Measurements from ENCODE around the gene PEPD.

Gene PEPD

GRCh38 chr19:33409906-33410685 lies 111.5 kb downstream of the PEPD start:
- DNase-seq = no peak

DNA sequence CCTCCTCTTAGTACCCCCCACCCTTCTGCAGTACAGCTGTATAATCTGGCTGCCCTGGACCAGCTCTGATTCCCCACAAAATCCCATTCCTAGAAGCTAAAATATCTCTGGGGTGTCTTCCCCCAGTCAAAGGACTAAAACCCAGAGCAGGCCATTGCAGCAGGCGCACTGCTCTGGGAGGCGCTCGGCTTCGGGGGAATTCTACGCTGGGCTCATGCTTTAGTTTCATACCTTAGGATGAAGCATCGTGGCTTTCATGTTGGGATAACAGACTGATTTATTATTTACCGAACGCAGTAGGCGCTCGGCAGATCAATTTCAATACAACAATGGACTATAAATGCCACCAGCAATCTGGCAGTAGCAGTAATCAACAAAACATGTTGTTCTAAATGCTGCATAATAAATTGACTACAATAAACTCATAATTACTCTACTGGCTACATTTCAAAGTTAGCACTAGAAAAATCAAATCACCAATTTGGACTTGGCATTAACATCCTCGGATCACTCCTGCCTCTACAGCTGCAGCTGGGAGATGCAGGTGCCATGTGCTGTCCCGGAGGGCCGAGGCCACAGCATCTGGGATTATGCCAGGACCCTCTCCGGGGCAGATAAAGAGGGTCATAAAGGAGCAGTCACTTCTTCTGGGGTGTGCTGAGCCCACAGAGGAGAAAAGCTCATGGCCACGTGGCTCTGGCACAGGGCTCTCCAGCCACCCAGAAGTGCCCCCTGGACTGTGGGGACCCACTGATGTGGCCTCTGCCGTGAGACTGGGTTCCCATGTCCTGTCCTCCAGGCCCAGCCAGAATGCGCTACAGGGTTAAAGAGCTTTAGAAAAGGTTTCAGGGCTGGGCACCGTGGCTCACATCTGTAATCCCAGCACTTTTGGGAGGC lies 112.8 kb downstream of the PEPD start:
- no peak for DNase-seq

DNA sequence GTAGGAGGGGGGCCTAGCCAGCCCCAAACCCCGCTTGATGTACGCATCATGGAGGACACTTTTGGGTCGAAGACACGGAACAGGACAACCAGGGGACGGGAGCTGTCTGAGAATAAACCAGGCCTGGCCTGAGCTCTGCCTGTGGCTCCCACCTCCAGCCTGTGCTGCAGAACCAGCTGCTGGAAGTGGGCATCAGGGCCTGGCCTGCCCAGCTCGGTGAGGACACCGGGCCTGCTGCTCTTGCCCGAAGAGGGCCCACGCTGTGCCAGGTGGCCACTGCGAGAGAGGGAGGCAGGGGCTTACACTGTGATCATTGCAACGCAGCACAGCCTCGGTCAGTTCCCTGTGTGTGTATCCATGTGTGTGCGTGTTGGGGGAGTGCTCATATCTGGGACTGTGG lies 113.5 kb downstream of the PEPD start:
- no peak for DNase-seq

DNA sequence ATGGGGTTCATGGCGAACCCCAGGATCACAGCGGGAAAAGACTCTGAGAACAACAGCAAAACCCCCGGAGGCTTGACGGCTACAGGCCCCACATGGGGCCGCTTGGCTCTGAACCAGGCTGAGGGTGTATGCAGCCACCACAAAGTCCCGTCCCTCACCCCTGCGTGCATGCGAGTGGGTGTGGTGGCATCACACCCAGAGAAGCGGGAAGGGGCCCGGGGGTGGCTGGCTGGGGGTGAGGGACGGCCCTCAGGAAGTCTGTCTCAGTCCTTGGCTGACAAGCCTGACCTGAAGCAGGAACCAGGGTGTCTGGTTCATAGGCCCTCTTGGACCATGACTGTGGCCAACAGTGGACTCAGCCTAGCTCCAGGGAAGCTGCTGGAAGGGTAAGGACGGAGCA lies 113.9 kb downstream of the PEPD start:
- DNase-seq = no peak

- DNase-seq = no peak
Observed at GRCh38 chr19:33407140-33407551, 114.4 kb downstream of the PEPD start.

GRCh38 chr19:33406521-33407139 lies 115.0 kb downstream of the PEPD start:
- peak in 44 of 56 donors; percentile 11 to 83 (median 44) for DNase-seq

DNA sequence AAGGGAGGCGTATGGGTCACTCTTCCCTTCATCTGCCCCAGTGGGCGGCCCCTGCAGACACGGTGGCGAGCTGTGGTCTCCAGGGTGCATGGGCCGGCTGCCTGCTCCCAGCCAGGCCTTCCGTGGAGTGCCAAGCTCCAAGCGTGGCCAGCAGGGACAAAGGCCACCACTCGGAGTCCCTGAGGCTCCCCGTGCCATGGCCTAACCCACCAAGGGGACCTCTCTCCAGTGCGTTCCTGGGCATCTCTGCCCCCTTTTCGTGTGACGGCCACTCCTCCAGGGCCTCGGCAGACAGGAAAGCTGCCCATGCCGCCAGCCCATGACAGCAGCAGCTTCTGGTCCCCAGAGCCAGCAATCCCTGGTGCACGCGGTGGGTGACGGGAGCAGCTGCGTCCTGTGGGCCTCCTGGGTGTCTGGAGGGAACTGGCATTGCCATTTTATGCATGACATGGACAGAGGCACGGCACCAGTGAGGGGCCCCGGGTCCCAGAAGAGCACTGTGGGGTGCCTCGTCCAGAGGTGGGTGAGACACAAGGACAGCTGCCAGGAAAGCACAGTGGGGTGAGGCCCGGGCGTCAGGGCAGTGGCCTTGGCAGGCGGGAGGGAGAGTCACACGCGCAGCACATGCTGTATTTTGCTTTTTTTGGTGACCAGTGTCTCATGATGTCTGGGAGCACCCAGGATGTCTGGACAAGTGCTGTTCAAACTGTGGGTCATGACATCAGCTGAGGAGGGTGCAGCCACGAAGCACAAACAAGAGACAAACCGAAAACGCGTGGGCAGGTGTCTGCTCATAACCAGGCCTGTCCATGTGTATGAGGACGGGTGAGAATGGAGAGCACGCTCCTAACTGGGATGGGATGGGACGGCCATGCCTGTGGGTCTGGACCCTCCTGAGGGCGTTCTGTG lies 115.8 kb downstream of the PEPD start:
- peak in 7 of 56 donors; percentile 13 to 58 (median 52) for DNase-seq

DNA sequence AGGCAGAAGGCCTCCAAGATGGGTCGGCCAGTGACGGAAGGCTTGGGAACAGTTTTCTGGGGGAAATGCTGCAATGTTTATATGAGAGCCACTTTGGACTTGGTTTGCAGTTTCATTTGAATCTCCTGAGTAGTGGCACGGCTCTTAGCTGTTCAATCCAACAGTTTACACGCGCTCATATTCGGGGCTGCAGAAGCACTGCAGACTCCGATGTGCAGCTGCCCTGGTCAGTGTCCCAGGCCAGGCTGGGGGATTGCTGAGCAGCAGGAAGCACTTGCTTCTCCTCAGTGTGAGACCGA lies 116.4 kb downstream of the PEPD start:
- peak in 1 of 56 donors; percentile 40 for DNase-seq

DNA sequence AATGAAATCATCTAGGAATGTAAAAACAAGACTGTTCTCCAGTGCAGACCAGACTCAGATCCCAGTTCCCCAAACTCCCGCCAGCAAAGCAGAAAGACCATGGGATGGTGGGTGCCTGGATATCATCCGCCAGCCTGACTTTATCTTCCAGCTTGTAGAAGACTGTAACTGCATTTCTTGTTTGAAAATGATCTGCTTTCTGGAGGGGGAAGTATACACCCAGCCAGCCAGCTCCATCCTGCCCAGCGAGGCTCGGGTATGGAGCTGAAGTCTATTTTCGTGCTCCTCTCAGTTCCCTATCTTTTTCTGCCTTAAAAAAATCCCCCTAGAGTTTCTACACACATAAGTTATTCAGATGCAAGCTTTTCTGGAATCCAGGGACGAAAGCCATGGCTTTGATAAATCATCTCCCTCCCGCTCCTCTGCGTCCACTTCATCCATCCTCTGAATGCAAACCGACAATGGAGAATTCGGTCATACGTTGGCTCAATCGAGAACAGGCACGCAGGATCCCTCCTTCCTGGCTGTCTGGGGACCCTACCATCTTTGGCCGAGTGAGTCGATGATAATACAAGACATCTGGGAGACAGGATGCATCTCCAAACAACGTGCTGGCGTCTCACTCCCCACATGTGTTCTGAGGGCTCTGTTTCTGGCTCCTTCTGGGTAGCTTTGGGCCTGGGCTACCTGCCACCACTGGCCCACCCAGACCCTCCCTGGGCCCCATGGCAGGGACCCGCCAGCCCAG lies 116.9 kb downstream of the PEPD start:
- DNase-seq = no peak

DNA sequence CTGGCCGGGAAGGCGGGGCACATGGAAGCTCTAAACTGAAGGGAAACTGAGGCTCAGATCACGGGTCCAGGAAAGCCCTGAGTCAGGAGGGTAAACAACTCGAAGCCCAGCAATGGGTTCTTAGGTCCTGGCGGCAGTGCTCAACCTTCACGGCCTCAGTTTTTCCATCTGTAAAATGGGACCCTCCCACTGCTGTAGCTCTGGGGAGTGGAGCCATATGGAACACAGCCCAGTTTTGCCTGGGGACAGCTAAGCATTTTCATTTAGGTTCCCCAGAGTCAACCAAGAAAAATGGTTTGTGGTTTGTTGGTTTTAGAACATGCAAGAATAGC lies 117.7 kb downstream of the PEPD start:
- DNase-seq = no peak

- DNase-seq = no peak
Observed at GRCh38 chr19:33403221-33403972, 118.2 kb downstream of the PEPD start.

- DNase-seq = no peak
Observed at GRCh38 chr19:33402421-33403220, 119.0 kb downstream of the PEPD start.

DNA sequence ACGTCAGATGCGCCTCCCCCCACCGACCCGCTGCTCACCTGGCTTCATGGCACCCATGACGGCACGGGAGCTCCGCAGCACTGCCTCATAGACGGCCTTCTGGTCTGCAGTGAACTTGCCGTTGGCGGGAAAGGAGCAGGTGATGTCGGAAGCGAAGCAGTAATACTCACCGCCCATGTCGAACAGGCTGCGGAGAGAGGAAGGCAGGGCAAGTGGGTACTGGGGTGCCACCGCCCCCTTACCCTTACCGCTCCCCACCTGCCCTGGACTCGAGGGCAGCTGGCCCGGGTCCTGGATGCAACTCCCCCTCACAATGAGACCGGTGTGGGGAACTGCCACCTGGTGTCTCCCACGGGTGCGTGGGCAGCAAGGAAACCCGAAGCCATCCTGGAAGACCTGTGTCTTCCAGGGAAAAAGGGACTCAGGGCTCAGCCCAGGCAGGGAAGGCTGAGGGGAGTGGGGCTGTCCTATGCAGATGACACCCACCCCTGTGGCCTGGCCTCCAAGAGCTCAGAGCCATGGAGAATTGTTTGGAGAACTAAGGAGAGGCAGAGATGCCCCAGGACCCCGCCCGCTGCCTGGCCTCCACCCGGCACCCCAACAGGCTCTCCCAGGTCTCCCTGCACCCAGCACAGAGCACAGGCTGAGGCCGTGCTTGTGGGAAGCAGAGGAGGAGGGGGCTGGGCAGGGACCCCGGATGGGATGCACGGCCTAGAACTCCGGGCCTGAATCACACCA lies 119.7 kb downstream of the PEPD start:
- DNase-seq = no peak

GRCh38 chr19:33400856-33401682 lies 120.5 kb downstream of the PEPD start:
- no peak for DNase-seq

GRCh38 chr19:33399745-33400681 lies 121.6 kb downstream of the PEPD start:
- no peak for DNase-seq
